Suppressor macrophage (primary cell): ENCODE results near the gene CLTCL1.
"Not testable (repeated sequence)": the region's sequence is repeated elsewhere in the genome, so short reads cannot be mapped to it uniquely, and the experiment has no call there.

Experiments
- DNase-seq, 4 experiments: peaks; one replicate each; pipeline ENCODE4 v3.0.0-alpha.2; 2020 to 2022

CLTCL1 gene

GRCh38 chr22:19174106-19175025, 117.2 kb downstream of the CLTCL1 start:
- DNase-seq: peak; percentile 66 to 84 (median 78)

GRCh38 chr22:19173047-19174035, 118.2 kb downstream of the CLTCL1 start:
- DNase-seq: no peak

GRCh38 chr22:19172213-19173046, 119.1 kb downstream of the CLTCL1 start:
- DNase-seq: no peak

- DNase-seq: no peak
These were observed 121.6 kb downstream of the CLTCL1 start for GRCh38 chr22:19169947-19170318.

- DNase-seq: no peak
These were observed 122.2 kb downstream of the CLTCL1 start for GRCh38 chr22:19169002-19169946.

- DNase-seq: no peak
These were observed 123.2 kb downstream of the CLTCL1 start for GRCh38 chr22:19168088-19168890.

GRCh38 chr22:19167106-19167869, 124.2 kb downstream of the CLTCL1 start:
- DNase-seq: no peak

- no peak for DNase-seq
These were observed 125.1 kb downstream of the CLTCL1 start for GRCh38 chr22:19166421-19166820.

GRCh38 chr22:19164425-19164824, 127.1 kb downstream of the CLTCL1 start:
- no peak for DNase-seq

GRCh38 chr22:19158649-19159048, 132.9 kb downstream of the CLTCL1 start:
- DNase-seq: not testable (repeated sequence)

GRCh38 chr22:19156109-19156508, 135.4 kb downstream of the CLTCL1 start:
- not testable (repeated sequence) for DNase-seq

GRCh38 chr22:19152942-19153883, 138.3 kb downstream of the CLTCL1 start:
- DNase-seq: no peak

GRCh38 chr22:19151329-19152191, 140.0 kb downstream of the CLTCL1 start:
- no peak for DNase-seq

- DNase-seq: no peak
These were observed 140.8 kb downstream of the CLTCL1 start for GRCh38 chr22:19150482-19151328.

- DNase-seq: no peak
These were observed 141.5 kb downstream of the CLTCL1 start, which contains the start of gene GSC2 for GRCh38 chr22:19149991-19150390. Gene GSC2, minus strand, starts transcription at chr22:19150292. Its CDS starts 9 bp downstream, at chr22:19150283.
